Measurements from ENCODE around the gene VCX3A.
"Not testable (repeated sequence)": the region's sequence is repeated elsewhere in the genome, so short reads cannot be mapped to it uniquely, and the experiment has no call there.

VCX3A gene

GRCh38 chrX:6535018-6535417 is at the start of gene VCX3A:
VCX3A (minus strand) TSS chrX:6535118; CDS start chrX:6534497, 621 bp downstream.
- not testable (repeated sequence) for DNase-seq

GRCh38 chrX:6574762-6575161 is 39.8 kb upstream of the VCX3A start:
- no peak for DNase-seq

GRCh38 chrX:6568031-6568430 is 33.1 kb upstream of the VCX3A start:
- no peak for DNase-seq

DNA sequence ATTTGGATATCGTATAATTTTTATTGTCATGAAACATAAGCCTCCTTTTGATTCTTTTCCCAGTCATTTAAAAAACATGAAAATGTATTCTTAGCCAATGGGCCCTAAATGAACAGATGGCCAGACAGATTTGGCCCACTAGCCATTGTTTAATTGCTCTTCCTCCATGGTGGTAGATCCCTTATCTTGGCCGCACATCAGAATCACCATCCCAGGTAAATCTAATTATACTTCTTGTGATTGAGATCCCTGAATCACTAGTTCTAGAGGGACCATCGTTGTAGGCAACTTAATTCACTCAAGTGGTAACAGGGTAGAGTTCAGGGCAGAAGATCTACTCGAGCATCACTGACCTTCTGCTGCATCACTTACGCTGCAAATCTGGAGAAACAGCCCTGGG is 24.1 kb upstream of the VCX3A start:
- no peak for DNase-seq

DNA sequence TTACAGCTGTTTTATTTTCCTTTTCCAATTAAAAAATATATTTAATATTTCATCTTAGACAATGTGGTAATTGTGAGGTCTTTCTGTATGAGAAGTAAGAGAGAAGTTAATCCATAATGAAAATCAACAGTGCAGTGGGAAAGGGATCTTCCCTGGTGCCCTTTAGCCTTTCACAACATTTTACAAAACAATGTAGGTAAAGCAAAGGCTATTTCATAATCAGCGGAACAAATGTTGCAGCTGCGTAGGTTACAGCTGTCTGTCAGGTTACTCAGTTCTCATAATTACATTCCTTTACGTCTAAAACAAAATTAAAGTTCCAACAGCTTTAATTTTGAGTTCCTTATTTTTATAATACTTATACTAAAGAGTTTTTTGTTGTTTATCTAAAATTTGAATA is 22.8 kb upstream of the VCX3A start:
- no peak for DNase-seq

- no peak for DNase-seq
Measured at GRCh38 chrX:6550999-6551398, 16.1 kb upstream of the VCX3A start.

GRCh38 chrX:6545712-6546111 is 10.8 kb upstream of the VCX3A start:
- DNase-seq: no peak

DNA sequence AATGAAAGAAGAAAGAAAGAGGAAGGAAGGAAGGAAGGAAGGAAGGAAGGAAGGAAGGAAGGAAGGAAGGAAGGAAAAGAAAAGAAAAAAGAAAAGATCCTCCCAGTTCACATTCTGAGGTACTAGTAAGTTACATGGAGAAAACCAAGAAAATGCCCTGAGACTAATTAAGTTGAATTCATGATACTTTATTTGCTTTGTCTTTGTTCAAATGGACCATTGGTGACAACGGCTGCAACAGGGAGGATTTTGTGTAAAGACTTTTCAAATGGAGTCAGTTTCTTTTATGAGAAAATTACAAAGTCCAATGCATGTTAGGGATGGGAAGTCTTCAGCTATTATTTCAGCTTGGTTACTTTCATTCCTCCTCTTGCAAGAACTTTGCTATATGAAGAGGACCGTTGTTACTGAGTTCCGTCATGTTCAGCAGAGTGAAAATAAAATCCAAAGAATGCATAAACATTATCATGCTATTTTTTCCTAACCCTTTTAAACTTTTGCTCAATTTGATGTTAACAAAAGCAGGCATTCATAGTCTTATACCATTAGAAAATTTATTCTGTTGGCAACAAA is 8.3 kb downstream of the VCX3A start:
- DNase-seq: no peak

DNA sequence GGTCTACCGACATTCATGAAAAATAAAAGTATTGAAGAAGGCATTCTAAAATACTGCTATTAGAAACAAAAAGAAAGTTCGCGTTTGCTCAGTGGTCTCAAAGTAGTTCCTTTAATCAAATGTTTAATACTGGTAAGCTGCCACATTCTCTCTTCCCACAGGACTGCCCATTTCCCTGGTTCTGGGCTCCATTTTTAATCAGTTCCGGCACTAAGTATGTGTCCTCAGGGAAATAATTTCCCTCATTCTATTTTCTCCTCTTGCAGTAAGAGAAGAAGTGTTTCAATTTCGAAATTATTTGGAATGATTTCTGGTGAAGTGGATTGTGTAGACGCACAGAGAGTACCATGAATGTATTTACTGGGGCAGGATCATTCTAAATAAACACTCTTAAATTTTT is 17.5 kb downstream of the VCX3A start:
- DNase-seq: no peak

GRCh38 chrX:6506444-6506843 is 28.5 kb downstream of the VCX3A start:
- no peak for DNase-seq

DNA sequence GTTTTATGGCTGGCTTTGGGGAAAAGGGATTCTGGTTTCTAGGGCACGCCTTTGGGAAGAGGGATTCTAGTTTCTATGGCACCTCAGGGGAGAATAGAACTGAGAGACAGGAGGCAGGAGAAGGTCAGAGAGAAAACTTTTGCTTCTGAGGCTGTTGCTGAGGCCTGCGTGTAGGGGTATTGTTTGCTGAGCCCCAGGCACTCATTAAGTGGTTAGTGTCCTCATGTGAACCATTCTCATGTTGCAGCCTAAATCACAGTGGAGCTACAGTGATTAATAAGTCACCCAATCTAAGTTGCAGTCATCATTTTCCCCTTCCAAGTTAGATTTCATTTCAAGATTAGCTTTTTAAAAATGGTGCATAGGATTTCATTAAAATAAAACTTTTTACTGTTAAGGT is 29.0 kb downstream of the VCX3A start:
- DNase-seq: no peak

GRCh38 chrX:6500719-6501118 is 34.2 kb downstream of the VCX3A start:
- no peak for DNase-seq

DNA sequence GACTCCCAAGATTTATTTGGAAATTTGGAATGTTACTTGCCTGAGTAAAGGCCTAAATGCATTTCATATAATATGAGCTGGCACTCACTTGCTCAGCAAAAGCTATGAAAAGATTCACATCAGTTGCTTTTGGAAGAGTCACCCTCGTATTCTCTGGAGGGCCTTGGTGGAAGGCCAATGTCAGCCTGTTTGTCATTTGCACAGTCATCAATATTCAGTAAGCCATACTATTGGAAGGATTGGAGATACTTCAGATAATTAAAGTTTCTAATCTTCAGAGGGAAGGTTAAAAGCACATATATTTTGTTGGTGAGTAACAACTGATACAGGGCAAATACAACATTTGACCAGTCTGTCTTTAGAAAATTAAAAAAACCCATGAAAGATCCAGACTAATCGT is 36.6 kb downstream of the VCX3A start:
- no peak for DNase-seq

All from fibroblast of skin of right quadriceps (primary cell).